ENCODE results near the gene SPSB2.

Gene SPSB2

GRCh38 chr12:6850796-6851152 lies 22.3 kb downstream of the SPSB2 start:
- DNase-seq, result no peak

- no peak for DNase-seq
Observed at GRCh38 chr12:6849976-6850560, 23.0 kb downstream of the SPSB2 start.

- no peak for DNase-seq
Observed at GRCh38 chr12:6849427-6849826, 23.7 kb downstream of the SPSB2 start.

GRCh38 chr12:6847676-6848075 lies 25.4 kb downstream of the SPSB2 start:
- DNase-seq, result no peak

GRCh38 chr12:6846316-6846869 lies 26.7 kb downstream of the SPSB2 start:
- no peak for DNase-seq

- no peak for DNase-seq
Observed at GRCh38 chr12:6845395-6845794, 27.7 kb downstream of the SPSB2 start.

- DNase-seq, result no peak
Observed at GRCh38 chr12:6843118-6843902, 29.8 kb downstream of the SPSB2 start.

- no peak for DNase-seq
Observed at GRCh38 chr12:6842075-6842474, 31.0 kb downstream of the SPSB2 start.

- DNase-seq, result no peak
Observed at GRCh38 chr12:6840761-6841515, 32.2 kb downstream of the SPSB2 start, which contains the start of gene GNB3. Gene GNB3 (plus strand): TSS chr12:6840925. CDS start chr12:6841288, 363 bp downstream.

GRCh38 chr12:6840330-6840729 lies 32.8 kb downstream of the SPSB2 start:
- DNase-seq, result no peak

GRCh38 chr12:6839482-6840201 lies 33.5 kb downstream of the SPSB2 start:
- DNase-seq, result no peak

GRCh38 chr12:6838854-6839253 lies 34.2 kb downstream of the SPSB2 start:
- DNase-seq, result no peak

- no peak for DNase-seq
Observed at GRCh38 chr12:6837370-6838060, 35.6 kb downstream of the SPSB2 start.

- no peak for DNase-seq
Observed at GRCh38 chr12:6836851-6837250, 36.3 kb downstream of the SPSB2 start.

- no peak for DNase-seq
Observed at GRCh38 chr12:6834873-6835272, 38.2 kb downstream of the SPSB2 start.

- no peak for DNase-seq
Observed at GRCh38 chr12:6834254-6834653, 38.8 kb downstream of the SPSB2 start.

- no peak for DNase-seq
Observed at GRCh38 chr12:6833189-6833890, 39.8 kb downstream of the SPSB2 start.

GRCh38 chr12:6832125-6832524 lies 41.0 kb downstream of the SPSB2 start:
- no peak for DNase-seq

GRCh38 chr12:6831450-6831995 lies 41.6 kb downstream of the SPSB2 start:
- DNase-seq, result no peak

GRCh38 chr12:6830999-6831398 lies 42.1 kb downstream of the SPSB2 start:
- DNase-seq, result no peak

GRCh38 chr12:6830286-6830890 lies 42.7 kb downstream of the SPSB2 start:
- DNase-seq, result no peak

Measured in T-helper 1 cell (primary cell).